H1 (cell line): ENCODE results near the gene GHRL. TPM values are rescaled to one million over a fixed set of nuclear protein-coding genes. Genes with fewer than 3 reads are reported as not detected.

Experiments
- CHD7 ChIP-seq: fragments of 300-600 bp; sonication (generic); IDR thresholded peaks from 2 replicates; pipeline ENCODE4 v1.7.1; 2012; ENCODE audit warnings: low read length, moderate library complexity, mild to moderate bottlenecking, inconsistent platforms; ENCODE audit not compliant: insufficient replicate concordance
- CTBP2 ChIP-seq: IDR thresholded peaks from 2 replicates; pipeline ENCODE4 v1.7.0; 2011; ENCODE audit warnings: borderline replicate concordance, mild to moderate bottlenecking, moderate library complexity, mixed read lengths, low read length; ENCODE audit not compliant: insufficient read depth, insufficient read length
- EGR1 ChIP-seq: IDR thresholded peaks from 2 replicates; pipeline ENCODE4 v1.6.1; 2011; ENCODE audit warnings: low read depth, low read length, borderline replicate concordance
- FOSL1 ChIP-seq: IDR thresholded peaks from 2 replicates; pipeline ENCODE4 v1.6.1; 2011; ENCODE audit warnings: mild to moderate bottlenecking, low read depth, low read length, moderate library complexity; ENCODE audit not compliant: insufficient read depth
- RAD21 ChIP-seq, 2 experiments: IDR thresholded peaks in 1 of 2; conservative IDR thresholded peaks in 1 of 2; 2 replicates each; pipeline ENCODE4 v1.6.1; 2011; ENCODE audit warnings: low read depth in 2 of 2, low read length in 2 of 2, improper control_type of control experiment in 1 of 2, inconsistent platforms in 1 of 2, mild to moderate bottlenecking in 1 of 2, moderate library complexity in 1 of 2
- RXRA ChIP-seq: IDR thresholded peaks from 2 replicates; pipeline ENCODE4 v1.6.1; 2011; ENCODE audit warnings: low read depth, mild to moderate bottlenecking, low read length, moderate library complexity; ENCODE audit not compliant: insufficient read depth
- SAP30 ChIP-seq: fragments of 300-600 bp; sonication (generic); IDR thresholded peaks from 2 replicates; pipeline ENCODE4 v1.7.1; 2012; ENCODE audit warnings: low read length, moderate library complexity, mild to moderate bottlenecking, inconsistent platforms; ENCODE audit not compliant: insufficient read depth, insufficient replicate concordance
- TAF7 ChIP-seq: optimal IDR thresholded peaks from 2 replicates; pipeline ENCODE3; 2011; ENCODE audit warnings: low read depth, mild to moderate bottlenecking, inconsistent platforms, low read length, moderate library complexity, borderline replicate concordance
- polyA plus RNA-seq, 7 experiments: library from polyadenylated mRNA; depleted of rRNA in 3 of 7; stranded (reverse) in 5 of 7; unstranded in 2 of 7; fragments of >200 nt in 5 of 7; fragments of 200-250 nt in 2 of 7; gene quantifications; 1 replicate in 5 of 7; 2 replicates in 1 of 7; 4 replicates in 1 of 7; pipeline versions ENCODE4 v1.2.1 to v1.2.3, GENCODE V29; 2011 to 2013; ENCODE audit warnings: missing spikeins in 2 of 7, mixed read lengths in 2 of 7
- total RNA-seq: library from RNA; stranded (reverse); fragmentation: NEBNext Ultra II Directional; extraction: Animal tissue kit (Norgen Biotek cat#: 25700); gene quantifications from 2 replicates; pipeline ENCODE4 v1.2.1, GENCODE V29; 2021
- TF ChIP-seq, protein P1 (sequence below): IDR thresholded peaks from 2 replicates; pipeline ENCODE4 v1.6.1; 2012; ENCODE audit warnings: low read length, inconsistent platforms

The GHRL gene
- total and polyA plus RNA-seq, 2 of the 8 experiments (the other 6 are each of a cell fraction or from before 2014, with no cell fraction given) = 0.32 to 0.35 TPM

- TF ChIP-seq CHD7 = no peak
- no peak for TF ChIP-seq CTBP2
- no peak for TF ChIP-seq EGR1
- no peak for TF ChIP-seq SAP30
- TF ChIP-seq TAF7 = no peak
- no peak for TF ChIP-seq FOSL1
- TF ChIP-seq, protein P1, sequence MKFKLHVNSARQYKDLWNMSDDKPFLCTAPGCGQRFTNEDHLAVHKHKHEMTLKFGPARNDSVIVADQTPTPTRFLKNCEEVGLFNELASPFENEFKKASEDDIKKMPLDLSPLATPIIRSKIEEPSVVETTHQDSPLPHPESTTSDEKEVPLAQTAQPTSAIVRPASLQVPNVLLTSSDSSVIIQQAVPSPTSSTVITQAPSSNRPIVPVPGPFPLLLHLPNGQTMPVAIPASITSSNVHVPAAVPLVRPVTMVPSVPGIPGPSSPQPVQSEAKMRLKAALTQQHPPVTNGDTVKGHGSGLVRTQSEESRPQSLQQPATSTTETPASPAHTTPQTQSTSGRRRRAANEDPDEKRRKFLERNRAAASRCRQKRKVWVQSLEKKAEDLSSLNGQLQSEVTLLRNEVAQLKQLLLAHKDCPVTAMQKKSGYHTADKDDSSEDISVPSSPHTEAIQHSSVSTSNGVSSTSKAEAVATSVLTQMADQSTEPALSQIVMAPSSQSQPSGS = no peak
- TF ChIP-seq RAD21 (IDR thresholded peaks at IDR 0.05 in 1 of 2, conservative IDR thresholded peaks at IDR 0.05 in 1 of 2; ENCODE audit: low read depth in 2 of 2, low read length in 2 of 2) = no peak
- no peak for TF ChIP-seq RXRA
- TF ChIP-seq, all 59 proteins: peak for 0
Observed at GRCh38 chr3:10315101-10315500, 22.4 kb upstream of the GHRL start (continued).
